GM23338 (cell line): ENCODE results near the gene PDZD7. TPM values are rescaled to one million over a fixed set of nuclear protein-coding genes. Genes with fewer than 3 reads are reported as not detected.
A peak's percentile ranks its signal among the peaks of the same experiment; 100 is the strongest.

Source experiments
- ATAC-seq: fragments of 200-7000 bp; cut with Tn5 transposase; 3 replicates; pipeline ENCODE4 v1.9.1; 2020
- DNase-seq: peaks from one replicate; pipeline ENCODE4 v3.0.0-alpha.2; 2015; ENCODE audit warnings: low spot score
- H2AFZ ChIP-seq: fragments of 200-600 bp; sonication (generic); 2 replicates; pipeline ENCODE4 v1.8.0; 2016; ENCODE audit warnings: antibody characterized with exemption, mild to moderate bottlenecking, moderate library complexity
- H3F3A ChIP-seq: fragments of 200-600 bp; sonication (generic); replicated peaks from 2 replicates; pipeline ENCODE4 v1.8.0; 2017; ENCODE audit warnings: antibody characterized with exemption, mixed run types, low read depth
- H3K27ac ChIP-seq: fragments of 200-600 bp; sonication (generic); 2 replicates; pipeline ENCODE4 v1.6.1; 2016; ENCODE audit warnings: low read depth
- H3K27me3 ChIP-seq: fragments of 200-600 bp; sonication (generic); 2 replicates; pipeline ENCODE4 v1.8.0; 2016; ENCODE audit warnings: mild to moderate bottlenecking, mixed run types, moderate library complexity; ENCODE audit not compliant: insufficient read depth
- H3K36me3 ChIP-seq: fragments of 200-600 bp; sonication (generic); 2 replicates; pipeline ENCODE4 v1.8.0; 2016; ENCODE audit warnings: mild to moderate bottlenecking; ENCODE audit not compliant: insufficient read depth
- H3K4me1 ChIP-seq: fragments of 200-600 bp; sonication (generic); 2 replicates; pipeline ENCODE4 v1.8.0; 2016; ENCODE audit warnings: mild to moderate bottlenecking, moderate library complexity; ENCODE audit not compliant: insufficient read depth
- H3K4me2 ChIP-seq: fragments of 200-600 bp; sonication (generic); 2 replicates; pipeline ENCODE4 v1.7.1; 2017; ENCODE audit warnings: mixed run types
- H3K4me3 ChIP-seq: fragments of 200-600 bp; sonication (generic); 2 replicates; pipeline ENCODE4 v1.6.1; 2016; ENCODE audit warnings: mixed run types
- H3K79me2 ChIP-seq: fragments of 200-600 bp; sonication (generic); replicated peaks from 2 replicates; pipeline ENCODE4 v1.8.0; 2017; ENCODE audit warnings: mild to moderate bottlenecking; ENCODE audit not compliant: insufficient read depth
- H3K9me2 ChIP-seq: fragments of 200-600 bp; sonication (generic); 2 replicates; pipeline ENCODE4 v1.8.0; 2017; ENCODE audit not compliant: insufficient read depth
- H4K20me1 ChIP-seq: fragments of 200-600 bp; sonication (generic); replicated peaks from 2 replicates; pipeline ENCODE4 v1.8.0; 2017; ENCODE audit warnings: mild to moderate bottlenecking; ENCODE audit not compliant: insufficient read depth
- H3K27ac Mint-ChIP-seq: 2 replicates; pipeline ENCODE4 v1.8.0; 2020; ENCODE audit warnings: inconsistent platforms, mild to moderate bottlenecking, moderate library complexity, mixed read lengths
- H3K27me3 Mint-ChIP-seq: 3 replicates; pipeline ENCODE4 v1.8.0; 2022; ENCODE audit warnings: low read depth, mild to moderate bottlenecking, moderate library complexity, mixed read lengths, inconsistent platforms; ENCODE audit not compliant: insufficient read depth, poor library complexity
- H3K36me3 Mint-ChIP-seq: 3 replicates; pipeline ENCODE4 v1.8.0; 2021; ENCODE audit warnings: low read depth, mild to moderate bottlenecking, inconsistent platforms, moderate library complexity, mixed read lengths
- H3K4me1 Mint-ChIP-seq: 3 replicates; pipeline ENCODE4 v1.8.0; 2020; ENCODE audit warnings: mild to moderate bottlenecking, inconsistent platforms, mixed read lengths
- H3K4me3 Mint-ChIP-seq: 3 replicates; pipeline ENCODE4 v1.8.0; 2021; ENCODE audit warnings: moderate library complexity, mild to moderate bottlenecking, inconsistent platforms, mixed read lengths
- H3K9me3 Mint-ChIP-seq: 3 replicates; pipeline ENCODE4 v1.8.0; 2020; ENCODE audit warnings: moderate library complexity, mild to moderate bottlenecking, inconsistent platforms, mixed read lengths
- CREB1 ChIP-seq: fragments of 250-450 bp; sonication (Bioruptor Pico); IDR thresholded peaks from 2 replicates; pipeline ENCODE4 v1.5.0; 2020; ENCODE audit warnings: low read depth, mild to moderate bottlenecking, moderate library complexity
- EZH2phosphoT487 ChIP-seq: fragments of 200-600 bp; sonication (generic); IDR thresholded peaks from one replicate; pipeline ENCODE4 v1.8.1; 2018; ENCODE audit warnings: antibody characterized with exemption; ENCODE audit not compliant: unreplicated experiment
- JUNB ChIP-seq: IDR thresholded peaks from one replicate; pipeline ENCODE4 v1.6.1; 2016; ENCODE audit warnings: antibody characterized with exemption; ENCODE audit not compliant: unreplicated experiment
- NANOG ChIP-seq: IDR thresholded peaks from 2 replicates; pipeline ENCODE4 v1.6.1; 2016; ENCODE audit warnings: antibody characterized with exemption, borderline replicate concordance
- POLR2AphosphoS5 ChIP-seq: IDR thresholded peaks from 2 replicates; pipeline ENCODE4 v1.6.1; 2016; ENCODE audit warnings: antibody characterized with exemption, low read depth
- STAT1 ChIP-seq: IDR thresholded peaks from one replicate; pipeline ENCODE4 v1.6.1; 2016; ENCODE audit warnings: antibody characterized with exemption; ENCODE audit not compliant: unreplicated experiment
- ZNF114 ChIP-seq: fragments of 250-450 bp; sonication (Bioruptor Pico); IDR thresholded peaks from 2 replicates; pipeline ENCODE4 v1.5.0; 2020; ENCODE audit warnings: mild to moderate bottlenecking, moderate library complexity
- ZNF331 ChIP-seq: fragments of 250-450 bp; sonication (Bioruptor Pico); IDR thresholded peaks from 2 replicates; pipeline ENCODE4 v1.5.0; 2020; ENCODE audit warnings: low read depth, mild to moderate bottlenecking, moderate library complexity
- polyA plus RNA-seq: library from polyadenylated mRNA; unstranded; fragments of >200 nt; fragmentation: Nextera tagmentation; extraction: Ambion mirVana; gene quantifications from 2 replicates; pipeline ENCODE4 v1.2.1, GENCODE V29; 2016
- total RNA-seq: library from RNA; depleted of rRNA; stranded (reverse); fragments of >200 nt; shearing (Covaris generic); gene quantifications from 2 replicates; pipeline ENCODE4 v1.2.3, GENCODE V29; 2014
- TF ChIP-seq, protein P1 (sequence below): IDR thresholded peaks from 2 replicates; pipeline ENCODE4 v1.6.1; 2016; ENCODE audit warnings: antibody characterized with exemption
- TF ChIP-seq, protein P2 (sequence below): IDR thresholded peaks from one replicate; pipeline ENCODE4 v1.6.1; 2018; ENCODE audit warnings: antibody characterized with exemption; ENCODE audit not compliant: unreplicated experiment

The PDZD7 gene
- total and polyA plus RNA-seq, 2 experiments from 2014 or later = 1.7 to 2.3 TPM

GRCh38 chr10:100985336-100985735 is 45.6 kb downstream of the PDZD7 start:
- Mint-ChIP-seq H3K4me3 (peak overlapping the region; percentile 97), H3K27ac (no peak overlapping the region), H3K27me3 (peaks cover 19% of the 10 kb centered on the region), H3K4me1 (peaks cover 12% of the 10 kb centered on the region), H3K36me3 (peaks cover 26% of the 10 kb centered on the region), H3K9me3 (peaks cover 2% of the 10 kb centered on the region; the same call in 1 of the 3 replicates)
- Histone ChIP-seq H3K36me3 (peaks cover 5% of the 10 kb centered on the region), H3K27ac (no peak overlapping the region), H3F3A (peaks cover 10% of the 10 kb centered on the region; the same call in 1 of the 2 replicates), H2AFZ (no peak overlapping the region), H3K27me3 (no peaks in the 10 kb centered on the region), H3K4me3 (no peak overlapping the region), H3K4me1 (no peaks in the 10 kb centered on the region), H4K20me1 (peaks cover 23% of the 10 kb centered on the region), H3K4me2 (no peak overlapping the region), H3K79me2 (peaks cover 42% of the 10 kb centered on the region), H3K9me2 (no peaks in the 10 kb centered on the region)
- DNase-seq = no peak
- no peak for TF ChIP-seq ZNF114
- TF ChIP-seq, protein P1, sequence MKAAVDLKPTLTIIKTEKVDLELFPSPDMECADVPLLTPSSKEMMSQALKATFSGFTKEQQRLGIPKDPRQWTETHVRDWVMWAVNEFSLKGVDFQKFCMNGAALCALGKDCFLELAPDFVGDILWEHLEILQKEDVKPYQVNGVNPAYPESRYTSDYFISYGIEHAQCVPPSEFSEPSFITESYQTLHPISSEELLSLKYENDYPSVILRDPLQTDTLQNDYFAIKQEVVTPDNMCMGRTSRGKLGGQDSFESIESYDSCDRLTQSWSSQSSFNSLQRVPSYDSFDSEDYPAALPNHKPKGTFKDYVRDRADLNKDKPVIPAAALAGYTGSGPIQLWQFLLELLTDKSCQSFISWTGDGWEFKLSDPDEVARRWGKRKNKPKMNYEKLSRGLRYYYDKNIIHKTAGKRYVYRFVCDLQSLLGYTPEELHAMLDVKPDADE = no peak
- no peak for TF ChIP-seq CREB1
- no peak for TF ChIP-seq JUNB
- ATAC-seq = no peak

DNA sequence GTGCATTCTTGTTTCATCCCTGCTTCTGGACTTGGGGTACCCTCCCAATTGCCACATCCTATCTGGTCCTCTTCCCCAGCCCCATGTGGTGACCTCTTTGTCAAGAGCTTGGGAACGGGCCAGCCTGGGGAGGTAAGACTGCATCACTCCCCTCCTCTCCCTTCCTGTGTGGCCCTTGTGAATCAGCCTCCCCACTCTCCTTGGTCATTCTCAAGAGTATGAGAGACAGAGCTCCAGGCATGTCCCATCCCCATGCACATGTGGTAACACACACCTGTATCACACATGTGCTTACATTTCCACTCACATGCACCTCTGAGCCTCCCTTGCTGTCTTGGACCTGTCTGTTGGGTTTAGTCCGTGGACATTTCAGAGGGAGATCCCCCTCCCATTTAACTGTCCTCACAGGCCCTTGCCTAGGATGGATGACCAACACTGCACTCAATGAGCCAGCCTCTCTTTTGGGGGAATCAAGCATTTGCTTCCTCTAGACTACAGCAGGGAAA is 46.2 kb downstream of the PDZD7 start:
- peaks cover 2% of the 10 kb centered on the region; the same call in 1 of the 3 replicates for H3K9me3 Mint-ChIP-seq
- peaks cover under 1% of the 10 kb centered on the region; the same call in 1 of the 2 replicates for H3K36me3 ChIP-seq
- H3K27ac Mint-ChIP-seq = no peak overlapping the region
- H2AFZ ChIP-seq = no peak overlapping the region
- peaks cover 19% of the 10 kb centered on the region for H3K27me3 Mint-ChIP-seq
- H3K36me3 Mint-ChIP-seq = peaks cover 22% of the 10 kb centered on the region
- no peaks in the 10 kb centered on the region for H3K9me2 ChIP-seq
- H4K20me1 ChIP-seq = peaks cover 17% of the 10 kb centered on the region
- H3K27ac ChIP-seq = no peak overlapping the region
- H3K4me3 ChIP-seq = no peak overlapping the region
- peaks cover 12% of the 10 kb centered on the region for H3K4me1 Mint-ChIP-seq
- no peaks in the 10 kb centered on the region for H3K27me3 ChIP-seq
- no peak overlapping the region for H3K4me3 Mint-ChIP-seq
- peaks cover 36% of the 10 kb centered on the region for H3K79me2 ChIP-seq
- peaks cover 7% of the 10 kb centered on the region; the same call in 1 of the 2 replicates for H3F3A ChIP-seq
- ATAC-seq (no peak), DNase-seq (no peak)
- H3K4me2 ChIP-seq = no peak overlapping the region
- no peaks in the 10 kb centered on the region for H3K4me1 ChIP-seq
- TF ChIP-seq ZNF331 (CRISPR knock-in tag) = no peak
- TF ChIP-seq, protein P2, sequence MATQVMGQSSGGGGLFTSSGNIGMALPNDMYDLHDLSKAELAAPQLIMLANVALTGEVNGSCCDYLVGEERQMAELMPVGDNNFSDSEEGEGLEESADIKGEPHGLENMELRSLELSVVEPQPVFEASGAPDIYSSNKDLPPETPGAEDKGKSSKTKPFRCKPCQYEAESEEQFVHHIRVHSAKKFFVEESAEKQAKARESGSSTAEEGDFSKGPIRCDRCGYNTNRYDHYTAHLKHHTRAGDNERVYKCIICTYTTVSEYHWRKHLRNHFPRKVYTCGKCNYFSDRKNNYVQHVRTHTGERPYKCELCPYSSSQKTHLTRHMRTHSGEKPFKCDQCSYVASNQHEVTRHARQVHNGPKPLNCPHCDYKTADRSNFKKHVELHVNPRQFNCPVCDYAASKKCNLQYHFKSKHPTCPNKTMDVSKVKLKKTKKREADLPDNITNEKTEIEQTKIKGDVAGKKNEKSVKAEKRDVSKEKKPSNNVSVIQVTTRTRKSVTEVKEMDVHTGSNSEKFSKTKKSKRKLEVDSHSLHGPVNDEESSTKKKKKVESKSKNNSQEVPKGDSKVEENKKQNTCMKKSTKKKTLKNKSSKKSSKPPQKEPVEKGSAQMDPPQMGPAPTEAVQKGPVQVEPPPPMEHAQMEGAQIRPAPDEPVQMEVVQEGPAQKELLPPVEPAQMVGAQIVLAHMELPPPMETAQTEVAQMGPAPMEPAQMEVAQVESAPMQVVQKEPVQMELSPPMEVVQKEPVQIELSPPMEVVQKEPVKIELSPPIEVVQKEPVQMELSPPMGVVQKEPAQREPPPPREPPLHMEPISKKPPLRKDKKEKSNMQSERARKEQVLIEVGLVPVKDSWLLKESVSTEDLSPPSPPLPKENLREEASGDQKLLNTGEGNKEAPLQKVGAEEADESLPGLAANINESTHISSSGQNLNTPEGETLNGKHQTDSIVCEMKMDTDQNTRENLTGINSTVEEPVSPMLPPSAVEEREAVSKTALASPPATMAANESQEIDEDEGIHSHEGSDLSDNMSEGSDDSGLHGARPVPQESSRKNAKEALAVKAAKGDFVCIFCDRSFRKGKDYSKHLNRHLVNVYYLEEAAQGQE = no peak
- TF ChIP-seq JUNB = no peak
- TF ChIP-seq POLR2AphosphoS5 = no peak
- no peak for TF ChIP-seq CREB1
- TF ChIP-seq, protein P1 = no peak
- no peak for TF ChIP-seq STAT1
- no peak for TF ChIP-seq ZNF114
- TF ChIP-seq NANOG = no peak
- TF ChIP-seq EZH2phosphoT487 = no peak
